Common myeloid progenitor, CD34-positive (primary cell): ENCODE data around the gene GRM4.

ENCODE experiments used
- CTCF ChIA-PET: fragments of 350-600 bp; sonication (Branson Sonifier 250); formaldehyde crosslinking; loops from one replicate; lab custom pipeline; 2021; ENCODE audit warnings: antibody characterized with exemption; lab: Charles Lee
- POLR2A ChIA-PET: fragments of 350-600 bp; sonication (Branson Sonifier 250); formaldehyde crosslinking; loops from one replicate; lab custom pipeline; 2021; ENCODE audit warnings: antibody characterized with exemption; lab: Charles Lee
- DNase-seq, 3 donors: peaks; one replicate each; pipeline versions ENCODE4 v3.0.0 to v3.0.0-alpha.2; 2013
- H3K27ac ChIP-seq, 2 experiments: 1 replicate in 1 of 2; 2 replicates in 1 of 2; pipeline ENCODE4 v1.7.0; 2013; ENCODE audit warnings: inconsistent platforms in 2 of 2, low read length in 2 of 2, mild to moderate bottlenecking in 2 of 2, low read depth in 1 of 2, moderate library complexity in 1 of 2; ENCODE audit not compliant: severe bottlenecking in 2 of 2, insufficient read depth in 1 of 2, poor library complexity in 1 of 2
- H3K27me3 ChIP-seq, 5 experiments: replicated peaks in 2 of 5; 1 replicate in 3 of 5; 2 replicates in 2 of 5; pipeline versions ENCODE4 v1.6.1 to v1.7.0; 2013; ENCODE audit warnings: low read length in 4 of 5, mild to moderate bottlenecking in 2 of 5, moderate library complexity in 2 of 5, inconsistent platforms in 1 of 5; ENCODE audit not compliant: insufficient read depth in 5 of 5, control insufficient read depth in 4 of 5
- H3K36me3 ChIP-seq, 4 experiments: 1 replicate in 2 of 4; 2 replicates in 2 of 4; pipeline versions ENCODE4 v1.6.1 to v1.7.0; 2013; ENCODE audit warnings: low read length in 3 of 4, control low read depth in 1 of 4, mild to moderate bottlenecking in 1 of 4; ENCODE audit not compliant: control insufficient read depth in 4 of 4, insufficient read depth in 4 of 4
- H3K4me1 ChIP-seq, 4 experiments: 1 replicate in 3 of 4; 2 replicates in 1 of 4; pipeline versions ENCODE4 v1.6.1 to v1.7.1; 2013; ENCODE audit warnings: low read length in 3 of 4, mild to moderate bottlenecking in 3 of 4, control low read depth in 1 of 4, inconsistent platforms in 1 of 4, moderate library complexity in 1 of 4; ENCODE audit not compliant: control insufficient read depth in 4 of 4, insufficient read depth in 4 of 4; ENCODE audit errors: control extremely low read depth in 1 of 4
- H3K4me3 ChIP-seq, 7 experiments: 1 replicate in 4 of 7; 2 replicates in 3 of 7; pipeline versions ENCODE4 v1.5.1 to v1.7.0; 2013; ENCODE audit warnings: mild to moderate bottlenecking in 7 of 7, low read length in 6 of 7, moderate library complexity in 6 of 7, inconsistent platforms in 2 of 7, low read depth in 2 of 7, control low read depth in 1 of 7; ENCODE audit not compliant: insufficient read depth in 4 of 7, control insufficient read depth in 1 of 7; ENCODE audit errors: extremely low read depth in 1 of 7
- H3K9me3 ChIP-seq, 5 experiments: 1 replicate in 4 of 5; 2 replicates in 1 of 5; pipeline versions ENCODE4 v1.6.1 to v1.7.1; 2013; ENCODE audit warnings: low read length in 4 of 5, mild to moderate bottlenecking in 2 of 5, inconsistent platforms in 1 of 5, low read depth in 1 of 5, moderate library complexity in 1 of 5; ENCODE audit not compliant: control insufficient read depth in 4 of 5, insufficient read depth in 2 of 5; ENCODE audit errors: control extremely low read depth in 1 of 5
- WGBS: methylation state at CpG from one replicate; pipeline ENCODE4 v1.1.5; 2013; ENCODE audit not compliant: insufficient coverage; 5-methylcytosine and 5-hydroxymethylcytosine counted together

Gene GRM4

DNA sequence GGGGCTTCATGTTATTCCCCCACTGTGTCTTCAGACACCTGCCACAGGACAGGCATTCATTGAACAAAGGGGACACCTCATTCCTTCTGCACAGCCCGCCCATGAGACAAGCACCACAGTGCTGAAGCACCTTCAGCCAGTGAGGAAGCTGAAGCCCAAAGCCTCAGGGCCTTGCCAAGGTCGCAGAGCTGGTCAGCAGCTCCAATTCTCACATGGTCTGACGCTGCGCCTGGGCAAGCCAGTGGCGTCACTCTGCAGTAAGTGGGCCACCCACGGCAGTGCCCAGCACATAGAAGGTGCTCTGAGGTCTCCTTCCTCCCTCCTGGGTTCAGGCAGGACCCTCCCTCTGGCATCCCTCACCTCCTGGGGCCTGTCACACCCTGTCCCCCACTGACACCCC, 43.2 kb downstream of the GRM4 start:
- WGBS = 91% methylated on average over 6 of the region's 6 CpGs
- Histone ChIP-seq H3K27me3 (peaks cover 0 to 5% (median 0%) of the 10 kb centered on the region in 5 experiments), H3K4me1 (no peaks in the 10 kb centered on the region), H3K4me3 (no peak overlapping the region), H3K9me3 (no peaks in the 10 kb centered on the region), H3K27ac (no peak overlapping the region), H3K36me3 (no peaks in the 10 kb centered on the region)
- no peak for DNase-seq
- POLR2A ChIA-PET = no interaction called here
- CTCF ChIA-PET = no interaction called here

DNA sequence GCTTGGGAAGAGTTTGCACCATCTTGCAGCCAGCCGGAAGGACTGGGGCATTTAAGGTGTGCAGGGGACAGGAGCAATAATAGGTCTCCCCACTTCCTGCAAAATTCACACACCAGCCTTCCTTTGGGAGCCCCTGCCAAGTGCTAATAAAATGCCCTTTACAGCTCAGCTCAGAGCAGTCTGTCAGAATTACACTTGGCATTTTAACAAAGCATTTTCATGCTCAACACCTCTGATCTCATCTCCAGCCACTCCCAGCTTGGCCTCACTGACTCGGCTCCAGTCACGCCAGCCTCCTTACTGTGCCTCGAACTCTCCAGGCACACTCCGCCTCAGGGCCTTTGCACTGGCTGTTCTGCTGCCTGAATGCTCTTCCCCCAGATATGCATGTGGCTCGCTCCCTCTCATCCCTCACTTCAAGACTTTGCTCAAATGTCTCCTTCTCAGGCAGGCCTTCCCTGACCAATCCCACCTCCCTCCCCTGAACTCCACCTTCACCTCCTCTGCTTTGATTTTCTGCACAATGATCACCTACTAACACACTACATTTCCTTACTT, 43.7 kb downstream of the GRM4 start:
- no peak overlapping the region for H3K4me3 ChIP-seq
- no peaks in the 10 kb centered on the region for H3K4me1 ChIP-seq
- H3K36me3 ChIP-seq = no peaks in the 10 kb centered on the region
- H3K27ac ChIP-seq = no peak overlapping the region
- POLR2A ChIA-PET = no interaction called here
- DNase-seq = no peak
- no peaks in the 10 kb centered on the region for H3K9me3 ChIP-seq
- CTCF ChIA-PET = interaction anchor here (0.9 kb wide), 1 partner anchor 34 kb away, joined by 3 read pairs; no protein-coding TSS in a partner anchor
- WGBS = 94% methylated on average over 6 of the region's 6 CpGs
- peaks cover 0 to 5% (median 0%) of the 10 kb centered on the region in 5 experiments for H3K27me3 ChIP-seq

DNA sequence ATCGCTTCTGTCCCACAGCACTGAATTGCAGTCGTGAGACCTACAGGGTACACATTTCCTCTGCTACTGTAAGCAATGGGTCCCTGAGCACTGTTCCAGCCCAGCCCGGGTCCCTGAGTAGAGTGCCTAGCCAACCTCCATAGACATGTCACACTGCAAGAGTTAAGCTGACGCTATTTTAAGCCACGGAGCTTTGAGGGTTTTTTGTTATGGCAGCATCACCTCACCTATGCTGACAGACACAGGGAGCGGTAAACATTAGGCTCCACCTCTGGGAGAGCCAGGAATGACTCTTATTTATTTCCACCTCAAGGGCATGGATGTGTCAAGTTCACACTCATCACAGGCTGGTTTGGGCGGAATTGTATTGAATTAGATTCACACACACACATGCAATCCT, 45.1 kb downstream of the GRM4 start:
- Histone ChIP-seq H3K4me3 (no peak overlapping the region), H3K9me3 (no peaks in the 10 kb centered on the region), H3K27me3 (peaks cover 0 to 10% (median 10%) of the 10 kb centered on the region in 5 experiments), H3K36me3 (no peaks in the 10 kb centered on the region), H3K27ac (no peak overlapping the region), H3K4me1 (no peaks in the 10 kb centered on the region)
- DNase-seq = no peak
- 97% methylated on average over 7 of the region's 7 CpGs for WGBS
- ChIA-PET POLR2A (no interaction called here), CTCF (no interaction called here)

DNA sequence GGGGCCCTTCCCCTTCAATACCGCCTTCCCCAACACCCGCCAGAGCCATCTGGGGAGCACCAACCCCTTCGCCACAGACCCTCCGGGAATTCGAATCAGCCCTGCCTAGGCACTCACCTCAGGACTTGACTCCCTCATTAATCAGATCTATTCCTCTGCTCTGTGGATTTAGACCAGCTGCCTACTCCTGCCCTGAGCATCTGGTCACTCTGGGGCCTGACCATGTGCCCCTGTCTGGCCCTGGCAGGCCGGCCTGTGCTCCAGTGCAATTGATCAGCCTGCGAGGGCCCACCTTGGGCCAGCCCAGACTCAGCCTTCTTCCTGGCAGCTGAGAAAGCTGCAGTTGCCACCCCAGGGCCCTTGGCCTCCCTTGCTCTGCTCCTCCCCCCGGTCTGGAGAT, 46.0 kb downstream of the GRM4 start:
- H3K4me1 ChIP-seq = no peaks in the 10 kb centered on the region

DNA sequence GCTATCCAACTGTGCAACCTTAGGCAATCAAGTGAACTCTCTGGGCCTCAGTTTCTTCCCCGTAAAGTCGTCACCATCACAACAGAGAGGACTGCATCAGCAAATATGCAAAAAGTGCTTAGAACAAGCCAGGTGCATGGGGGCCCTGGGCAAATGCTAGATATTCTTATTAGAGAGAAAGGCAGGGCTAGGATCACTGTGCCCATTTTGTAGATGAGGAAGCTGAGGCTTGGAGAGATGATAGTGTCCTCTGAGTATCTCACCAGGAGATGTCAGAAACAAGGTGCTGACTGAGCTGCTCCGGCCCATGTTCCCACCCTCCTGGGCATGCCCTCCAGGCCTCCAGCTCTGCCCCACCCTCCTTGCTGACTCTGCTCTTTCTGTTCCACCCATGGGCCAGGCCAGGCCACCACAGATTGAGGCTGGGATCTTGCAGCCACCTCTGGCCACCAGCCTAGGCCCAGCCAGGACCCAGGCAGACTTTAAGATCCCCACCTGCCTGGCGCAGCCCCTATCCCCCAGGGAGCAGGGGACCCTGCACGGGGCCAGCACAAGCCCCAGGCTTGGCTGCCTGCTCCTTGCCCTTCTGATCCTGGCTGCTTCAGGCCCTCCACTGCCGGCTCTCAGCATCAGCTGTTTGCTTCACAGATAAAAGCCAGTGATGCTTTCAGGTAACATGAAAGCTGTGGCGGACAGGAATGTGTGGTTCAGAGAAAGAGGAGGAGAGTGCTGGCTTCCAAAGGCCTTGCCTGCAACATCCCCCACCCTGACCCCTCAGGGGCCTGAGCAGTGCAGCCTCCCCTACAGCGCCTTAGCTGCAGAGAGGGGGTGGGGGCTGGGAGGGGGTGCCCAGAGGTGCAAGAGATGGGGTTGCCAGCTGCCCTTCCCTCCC, 47.6 kb downstream of the GRM4 start:
- Histone ChIP-seq H3K4me3 (no peak overlapping the region), H3K27me3 (peaks cover 0 to 30% (median 10%) of the 10 kb centered on the region in 5 experiments), H3K27ac (no peak overlapping the region), H3K4me1 (no peaks in the 10 kb centered on the region), H3K36me3 (no peaks in the 10 kb centered on the region), H3K9me3 (peaks cover 0 to 2% (median 0%) of the 10 kb centered on the region in 5 experiments)
- no peak for DNase-seq
- ChIA-PET POLR2A (no interaction called here), CTCF (no interaction called here)
- WGBS = 96% methylated on average over 6 of the region's 8 CpGs

More for the DNA sequence above, 46.0 kb downstream of the GRM4 start:
- DNase-seq = no peak
- ChIA-PET POLR2A (no interaction called here), CTCF (no interaction called here)
- no peaks in the 10 kb centered on the region for H3K36me3 ChIP-seq
- H3K27me3 ChIP-seq = peaks cover 0 to 19% (median 10%) of the 10 kb centered on the region in 5 experiments
- no peak overlapping the region for H3K4me3 ChIP-seq
- no peaks in the 10 kb centered on the region for H3K9me3 ChIP-seq
- 90% methylated on average over 6 of the region's 8 CpGs for WGBS
- H3K27ac ChIP-seq = no peak overlapping the region

DNA sequence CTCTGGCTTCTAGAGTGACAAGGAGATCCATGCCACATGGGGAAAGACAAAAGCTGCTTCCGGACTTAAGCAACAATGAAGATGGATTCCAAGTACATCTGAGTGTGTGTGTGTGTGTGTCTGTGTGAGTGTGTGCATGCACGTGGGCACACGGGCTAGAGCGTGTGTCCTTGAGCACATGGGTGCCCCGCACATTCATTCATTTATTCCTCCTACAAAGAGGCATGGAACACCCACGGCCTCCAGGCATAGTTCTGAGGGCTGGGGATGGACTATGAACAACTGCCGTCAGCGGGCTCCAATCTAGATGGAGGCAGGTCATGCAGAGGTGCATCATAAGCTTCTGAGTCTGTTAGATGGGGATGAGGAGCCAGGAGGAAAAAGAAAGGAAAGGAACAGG, 49.1 kb downstream of the GRM4 start:
- whole genome bisulfite sequencing = 87% methylated on average over 3 of the region's 8 CpGs
- H3K36me3 ChIP-seq = no peaks in the 10 kb centered on the region
- no peaks in the 10 kb centered on the region for H3K4me1 ChIP-seq
- POLR2A ChIA-PET = interaction anchor here (0.6 kb wide), 1 partner anchor 709 kb away, joined by 5 read pairs; no protein-coding TSS in a partner anchor
- H3K27me3 ChIP-seq = peaks cover 0 to 30% (median 6%) of the 10 kb centered on the region in 5 experiments
- no peak overlapping the region for H3K4me3 ChIP-seq
- H3K27ac ChIP-seq = no peak overlapping the region
- DNase-seq = no peak
- CTCF ChIA-PET = no interaction called here
- peaks cover 0 to 2% (median 0%) of the 10 kb centered on the region in 5 experiments for H3K9me3 ChIP-seq

DNA sequence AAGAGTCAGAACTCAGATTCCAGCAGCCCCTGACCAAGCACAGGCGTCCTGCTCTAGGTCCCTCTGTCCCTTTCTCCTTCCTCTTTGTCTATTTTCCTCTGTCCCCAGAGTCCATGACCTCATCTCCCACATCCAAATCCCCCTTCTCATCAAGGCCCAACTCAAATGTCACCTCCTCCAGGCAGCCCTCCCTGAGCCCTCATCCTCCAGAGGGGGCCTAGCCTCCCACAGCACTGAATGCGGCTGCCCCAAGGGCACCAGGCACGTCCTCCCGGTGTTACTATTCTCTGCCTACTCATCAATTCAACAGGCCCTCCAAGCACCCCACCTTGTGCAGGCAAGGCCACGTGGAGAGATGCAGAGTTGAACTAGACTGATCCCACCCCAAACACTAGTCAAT, 49.7 kb downstream of the GRM4 start:
- Histone ChIP-seq H3K9me3 (peaks cover 0 to 2% (median 0%) of the 10 kb centered on the region in 5 experiments), H3K27ac (no peak overlapping the region), H3K27me3 (peaks cover 0 to 30% (median 5%) of the 10 kb centered on the region in 5 experiments), H3K4me3 (no peak overlapping the region), H3K4me1 (no peaks in the 10 kb centered on the region), H3K36me3 (no peaks in the 10 kb centered on the region)
- WGBS = 91% methylated on average over 1 of the region's 5 CpGs
- ChIA-PET POLR2A (interaction anchor here (0.6 kb wide), 1 partner anchor 710 kb away, joined by 5 read pairs; no protein-coding TSS in a partner anchor), CTCF (no interaction called here)
- no peak for DNase-seq
